LoVo (cell line): ENCODE data around the gene RNASE9.
"Not testable (repeated sequence)": the region's sequence is repeated elsewhere in the genome, so short reads cannot be mapped to it uniquely, and the experiment has no call there.

Experiments used
- DNase-seq: peaks from one replicate; pipeline ENCODE4 v3.0.0-alpha.2; 2016; ENCODE audit warnings: low spot score

The RNASE9 gene

DNA sequence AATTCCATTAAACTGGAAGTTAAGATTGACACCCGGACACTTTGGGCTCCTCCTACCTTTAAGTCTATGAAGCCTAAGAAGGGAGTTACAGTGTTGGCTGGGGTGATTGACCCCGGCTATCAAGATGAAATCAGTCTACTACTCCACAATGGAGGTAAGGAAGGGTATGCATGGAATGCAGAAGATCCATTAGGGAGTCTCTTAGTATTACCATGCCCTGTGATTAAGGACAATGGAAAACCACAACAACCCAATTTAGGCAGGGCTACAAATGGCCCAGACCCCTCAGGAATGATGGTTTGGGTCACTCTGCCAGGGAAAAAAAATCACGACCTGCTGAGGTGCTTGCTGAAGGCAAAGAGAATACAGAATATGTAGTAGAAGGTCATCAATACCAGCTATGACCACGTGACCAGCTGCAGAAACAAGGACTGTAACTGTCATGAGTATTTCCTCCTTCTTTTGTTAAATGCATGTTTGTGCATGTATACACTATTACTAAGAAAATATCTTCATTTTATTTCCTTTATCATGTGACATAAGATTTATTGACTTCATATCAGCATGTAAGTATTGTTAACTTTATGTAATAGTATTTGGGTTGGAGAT is 11.6 kb upstream of the RNASE9 start:
- not testable (repeated sequence) for DNase-seq

DNA sequence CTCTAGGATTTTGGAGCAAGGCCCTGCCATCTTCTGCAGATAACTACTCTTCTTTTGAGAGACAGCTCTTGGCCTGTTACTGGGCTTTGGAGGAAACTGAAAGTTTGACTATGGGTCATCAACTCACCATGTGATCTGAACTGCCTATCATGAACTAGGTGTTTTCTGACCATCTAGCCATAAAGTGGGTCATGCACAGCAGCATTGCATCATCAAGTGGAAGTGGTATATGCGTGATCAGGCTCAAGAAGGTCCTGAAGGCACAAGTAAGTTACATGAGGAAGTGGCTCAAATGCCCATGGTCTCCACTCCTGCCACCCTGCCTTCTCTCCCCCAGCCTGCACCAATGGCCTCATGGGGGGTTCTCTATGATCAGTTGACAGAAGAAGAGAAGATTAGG is 9.9 kb upstream of the RNASE9 start:
- DNase-seq, result not testable (repeated sequence)

GRCh38 chr14:20569865-20570264 is 9.0 kb upstream of the RNASE9 start:
- not testable (repeated sequence) for DNase-seq

- DNase-seq, result no peak
Observed at GRCh38 chr14:20569066-20569465, 8.2 kb upstream of the RNASE9 start.

DNA sequence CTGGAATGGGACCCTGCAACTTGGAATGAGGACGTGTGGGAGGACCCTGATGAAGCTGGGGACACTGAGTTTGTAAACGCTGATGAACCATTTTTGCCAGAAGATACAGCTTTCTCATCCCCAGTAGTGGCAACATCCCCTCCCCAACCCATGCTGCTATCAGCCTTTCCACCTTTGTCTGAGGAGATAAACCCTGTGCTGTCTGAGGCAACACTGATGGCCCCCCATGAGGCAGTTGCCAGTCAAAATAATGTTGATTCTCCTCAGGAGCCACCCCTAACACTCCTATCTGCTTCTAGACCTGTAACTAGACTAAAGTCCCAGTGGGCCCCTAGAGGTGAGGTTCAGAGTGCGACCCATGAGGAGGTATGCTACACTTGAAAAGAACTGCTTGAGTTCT is 7.5 kb upstream of the RNASE9 start:
- no peak for DNase-seq

GRCh38 chr14:20567199-20567598 is 6.4 kb upstream of the RNASE9 start:
- DNase-seq, result not testable (repeated sequence)

- DNase-seq, result no peak
Observed at GRCh38 chr14:20564501-20564997, 3.7 kb upstream of the RNASE9 start.

DNA sequence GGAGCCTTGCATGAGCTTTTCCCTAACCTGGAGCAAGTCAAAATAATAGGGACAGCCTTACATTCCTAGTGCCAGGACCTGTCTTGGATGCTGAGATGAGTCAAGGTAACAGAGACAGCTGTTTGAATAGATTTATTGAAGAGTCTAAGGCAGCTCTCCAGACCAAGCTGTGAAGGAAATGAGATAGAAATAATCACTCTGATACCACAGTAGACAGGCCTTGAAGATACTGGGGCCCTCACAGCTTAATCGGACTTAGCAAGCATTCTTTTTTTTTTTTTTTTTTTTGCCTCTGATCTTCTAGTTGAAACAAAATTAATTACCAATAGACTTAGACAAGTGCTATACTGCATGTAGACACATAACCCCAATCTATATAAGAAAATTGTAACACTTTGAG is 3.1 kb upstream of the RNASE9 start:
- DNase-seq, result no peak

- no peak for DNase-seq
Observed at GRCh38 chr14:20559461-20559904, 1.4 kb downstream of the RNASE9 start.

GRCh38 chr14:20557212-20557542 is 3.7 kb downstream of the RNASE9 start:
- no peak for DNase-seq

- DNase-seq, result no peak
Observed at GRCh38 chr14:20556500-20557211, 4.2 kb downstream of the RNASE9 start.

DNA sequence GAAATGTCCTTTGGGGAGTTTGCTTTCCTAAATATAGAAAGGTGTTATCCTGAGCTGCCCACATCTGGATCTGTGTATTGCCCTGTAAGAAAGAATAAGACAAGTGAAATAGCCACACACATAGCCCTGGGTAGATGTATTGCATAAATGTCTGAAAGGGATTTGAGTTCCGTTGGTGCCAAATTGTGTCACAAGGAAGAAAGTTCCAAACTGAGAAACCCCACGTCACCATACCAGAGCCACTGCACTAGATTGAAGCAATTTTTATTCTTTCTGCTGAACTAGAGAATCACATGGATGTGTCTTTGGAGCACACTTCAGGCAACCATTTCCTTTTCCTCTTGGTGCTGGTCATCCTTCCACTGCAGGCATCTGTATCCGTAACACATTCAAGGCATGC is 5.0 kb downstream of the RNASE9 start:
- DNase-seq, result no peak

DNA sequence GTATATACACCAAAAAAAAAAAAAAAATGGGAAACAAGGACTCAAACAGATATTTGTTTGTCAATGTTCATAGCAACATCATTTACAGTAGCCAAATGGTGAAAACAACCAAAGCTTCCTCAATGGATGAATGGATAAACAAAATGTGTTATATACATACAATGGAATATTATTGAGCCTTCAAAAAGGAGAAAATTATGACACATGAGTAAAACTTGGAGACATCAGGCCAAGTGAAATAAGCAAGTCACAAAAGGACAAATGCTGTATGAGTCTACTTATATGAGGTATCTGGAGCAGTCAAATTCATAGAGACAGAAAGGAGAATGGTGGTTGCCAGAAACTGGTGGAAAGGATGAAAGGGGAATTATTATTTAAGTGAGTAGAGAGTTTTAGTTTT is 7.8 kb downstream of the RNASE9 start:
- no peak for DNase-seq

- no peak for DNase-seq
Observed at GRCh38 chr14:20551606-20552005, 9.2 kb downstream of the RNASE9 start.

- DNase-seq, result no peak
Observed at GRCh38 chr14:20550926-20551325, 9.9 kb downstream of the RNASE9 start.

DNA sequence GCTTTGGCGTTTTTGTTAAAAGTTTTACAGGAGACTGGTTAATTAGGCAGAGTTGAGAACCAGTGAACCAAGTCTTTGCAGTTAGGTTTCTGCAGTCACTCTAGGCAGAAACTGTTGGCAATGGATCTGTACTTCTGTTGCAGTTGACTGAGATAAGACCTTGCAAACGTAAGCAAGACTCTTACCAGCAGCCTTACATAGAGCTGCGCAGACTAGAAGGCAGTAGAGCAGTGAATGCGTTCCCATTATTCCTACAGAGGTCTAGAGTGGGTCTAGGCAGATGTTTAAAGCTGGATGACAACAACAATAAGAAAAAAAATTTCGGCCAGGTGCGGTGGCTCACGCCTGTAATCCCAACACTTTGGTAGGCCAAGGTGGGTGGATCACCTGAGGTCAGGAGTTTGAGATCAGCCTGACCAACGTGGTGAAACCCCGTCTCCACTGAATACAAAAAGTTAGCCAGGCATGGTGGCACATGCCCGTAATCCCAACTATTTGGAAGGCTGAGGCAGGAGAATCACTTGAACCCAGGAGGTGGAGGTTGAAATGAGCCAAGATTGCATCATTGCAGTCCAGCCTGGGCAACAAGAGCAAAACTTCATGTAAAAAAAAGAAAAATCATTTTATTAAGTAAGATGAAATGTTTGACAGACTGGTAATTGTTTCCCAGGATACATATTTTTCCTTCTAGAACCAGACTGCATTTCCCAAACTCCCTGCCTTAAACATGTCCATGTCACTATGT is 12.3 kb downstream of the RNASE9 start:
- DNase-seq, result no peak

GRCh38 chr14:20546877-20547276 is 14.0 kb downstream of the RNASE9 start:
- no peak for DNase-seq

- DNase-seq, result no peak
Observed at GRCh38 chr14:20539906-20540305, 20.9 kb downstream of the RNASE9 start.

- DNase-seq, result peak; percentile 66
Observed at GRCh38 chr14:20530771-20531571, 29.9 kb downstream of the RNASE9 start.

DNA sequence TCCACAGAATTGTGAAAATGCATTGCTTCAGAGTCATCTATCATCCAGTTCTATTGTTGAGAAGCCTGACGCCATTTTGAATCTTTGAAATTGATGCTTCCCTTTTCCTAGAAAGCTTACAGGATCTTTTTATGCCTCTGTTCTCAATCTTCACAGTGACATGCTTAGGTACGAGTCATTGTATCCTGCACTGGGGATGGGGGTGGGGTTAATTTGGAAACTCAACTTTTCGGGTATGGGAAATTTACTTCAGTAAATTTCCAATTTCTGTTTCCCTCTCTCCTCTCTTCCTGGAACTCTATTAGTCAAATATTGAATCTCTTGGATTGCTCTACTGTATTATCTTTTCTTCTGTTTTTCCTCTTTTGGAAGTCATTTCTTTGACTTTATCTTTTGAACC is 31.0 kb downstream of the RNASE9 start:
- DNase-seq, result no peak

GRCh38 chr14:20524027-20524426 is 36.8 kb downstream of the RNASE9 start:
- DNase-seq, result no peak

DNA sequence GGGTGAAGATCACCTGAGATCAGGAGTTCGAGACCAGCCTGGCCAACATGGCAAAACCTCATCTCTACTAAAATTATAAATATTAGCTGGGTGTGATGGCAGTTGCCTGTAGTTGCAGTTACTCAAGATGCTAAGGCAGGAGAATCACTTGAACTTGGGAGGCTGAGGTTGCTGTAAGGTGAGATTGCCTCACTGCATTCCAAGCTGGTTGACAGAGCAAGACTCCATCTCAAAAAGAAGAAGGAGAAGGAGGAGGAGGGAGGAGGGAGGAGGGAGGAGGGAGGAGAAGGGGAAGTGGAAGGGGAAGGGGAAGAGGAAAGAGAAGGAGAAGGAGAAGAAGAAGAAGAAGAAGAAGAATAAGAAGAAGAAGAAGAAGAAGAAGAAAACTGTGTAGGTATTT is 38.5 kb downstream of the RNASE9 start:
- DNase-seq, result no peak
